GM23338 (cell line): ENCODE data around the gene PLAGL1. TPM values are rescaled to one million over a fixed set of nuclear protein-coding genes. Genes with fewer than 3 reads are reported as not detected.

Experiments used
- ATAC-seq: fragments of 200-7000 bp; cut with Tn5 transposase; 3 replicates; pipeline ENCODE4 v1.9.1; 2020
- DNase-seq: peaks from one replicate; pipeline ENCODE4 v3.0.0-alpha.2; 2015; ENCODE audit warnings: low spot score
- H2AFZ ChIP-seq: fragments of 200-600 bp; sonication (generic); 2 replicates; pipeline ENCODE4 v1.8.0; 2016; ENCODE audit warnings: antibody characterized with exemption, mild to moderate bottlenecking, moderate library complexity
- H3F3A ChIP-seq: fragments of 200-600 bp; sonication (generic); replicated peaks from 2 replicates; pipeline ENCODE4 v1.8.0; 2017; ENCODE audit warnings: antibody characterized with exemption, mixed run types, low read depth
- H3K27ac ChIP-seq: fragments of 200-600 bp; sonication (generic); 2 replicates; pipeline ENCODE4 v1.6.1; 2016; ENCODE audit warnings: low read depth
- H3K27me3 ChIP-seq: fragments of 200-600 bp; sonication (generic); 2 replicates; pipeline ENCODE4 v1.8.0; 2016; ENCODE audit warnings: mild to moderate bottlenecking, mixed run types, moderate library complexity; ENCODE audit not compliant: insufficient read depth
- H3K36me3 ChIP-seq: fragments of 200-600 bp; sonication (generic); 2 replicates; pipeline ENCODE4 v1.8.0; 2016; ENCODE audit warnings: mild to moderate bottlenecking; ENCODE audit not compliant: insufficient read depth
- H3K4me1 ChIP-seq: fragments of 200-600 bp; sonication (generic); 2 replicates; pipeline ENCODE4 v1.8.0; 2016; ENCODE audit warnings: mild to moderate bottlenecking, moderate library complexity; ENCODE audit not compliant: insufficient read depth
- H3K4me2 ChIP-seq: fragments of 200-600 bp; sonication (generic); 2 replicates; pipeline ENCODE4 v1.7.1; 2017; ENCODE audit warnings: mixed run types
- H3K4me3 ChIP-seq: fragments of 200-600 bp; sonication (generic); 2 replicates; pipeline ENCODE4 v1.6.1; 2016; ENCODE audit warnings: mixed run types
- H3K79me2 ChIP-seq: fragments of 200-600 bp; sonication (generic); replicated peaks from 2 replicates; pipeline ENCODE4 v1.8.0; 2017; ENCODE audit warnings: mild to moderate bottlenecking; ENCODE audit not compliant: insufficient read depth
- H3K9me2 ChIP-seq: fragments of 200-600 bp; sonication (generic); 2 replicates; pipeline ENCODE4 v1.8.0; 2017; ENCODE audit not compliant: insufficient read depth
- H4K20me1 ChIP-seq: fragments of 200-600 bp; sonication (generic); replicated peaks from 2 replicates; pipeline ENCODE4 v1.8.0; 2017; ENCODE audit warnings: mild to moderate bottlenecking; ENCODE audit not compliant: insufficient read depth
- H3K27ac Mint-ChIP-seq: 2 replicates; pipeline ENCODE4 v1.8.0; 2020; ENCODE audit warnings: inconsistent platforms, mild to moderate bottlenecking, moderate library complexity, mixed read lengths
- H3K27me3 Mint-ChIP-seq: 3 replicates; pipeline ENCODE4 v1.8.0; 2022; ENCODE audit warnings: low read depth, mild to moderate bottlenecking, moderate library complexity, mixed read lengths, inconsistent platforms; ENCODE audit not compliant: insufficient read depth, poor library complexity
- H3K36me3 Mint-ChIP-seq: 3 replicates; pipeline ENCODE4 v1.8.0; 2021; ENCODE audit warnings: low read depth, mild to moderate bottlenecking, inconsistent platforms, moderate library complexity, mixed read lengths
- H3K4me1 Mint-ChIP-seq: 3 replicates; pipeline ENCODE4 v1.8.0; 2020; ENCODE audit warnings: mild to moderate bottlenecking, inconsistent platforms, mixed read lengths
- H3K4me3 Mint-ChIP-seq: 3 replicates; pipeline ENCODE4 v1.8.0; 2021; ENCODE audit warnings: moderate library complexity, mild to moderate bottlenecking, inconsistent platforms, mixed read lengths
- H3K9me3 Mint-ChIP-seq: 3 replicates; pipeline ENCODE4 v1.8.0; 2020; ENCODE audit warnings: moderate library complexity, mild to moderate bottlenecking, inconsistent platforms, mixed read lengths
- CREB1 ChIP-seq: fragments of 250-450 bp; sonication (Bioruptor Pico); IDR thresholded peaks from 2 replicates; pipeline ENCODE4 v1.5.0; 2020; ENCODE audit warnings: low read depth, mild to moderate bottlenecking, moderate library complexity
- EZH2phosphoT487 ChIP-seq: fragments of 200-600 bp; sonication (generic); IDR thresholded peaks from one replicate; pipeline ENCODE4 v1.8.1; 2018; ENCODE audit warnings: antibody characterized with exemption; ENCODE audit not compliant: unreplicated experiment
- JUNB ChIP-seq: IDR thresholded peaks from one replicate; pipeline ENCODE4 v1.6.1; 2016; ENCODE audit warnings: antibody characterized with exemption; ENCODE audit not compliant: unreplicated experiment
- NANOG ChIP-seq: IDR thresholded peaks from 2 replicates; pipeline ENCODE4 v1.6.1; 2016; ENCODE audit warnings: antibody characterized with exemption, borderline replicate concordance
- POLR2AphosphoS5 ChIP-seq: IDR thresholded peaks from 2 replicates; pipeline ENCODE4 v1.6.1; 2016; ENCODE audit warnings: antibody characterized with exemption, low read depth
- ZNF114 ChIP-seq: fragments of 250-450 bp; sonication (Bioruptor Pico); IDR thresholded peaks from 2 replicates; pipeline ENCODE4 v1.5.0; 2020; ENCODE audit warnings: mild to moderate bottlenecking, moderate library complexity
- ZNF331 ChIP-seq: fragments of 250-450 bp; sonication (Bioruptor Pico); IDR thresholded peaks from 2 replicates; pipeline ENCODE4 v1.5.0; 2020; ENCODE audit warnings: low read depth, mild to moderate bottlenecking, moderate library complexity
- ZNF462 ChIP-seq: fragments of 250-450 bp; sonication (Bioruptor Pico); IDR thresholded peaks from 2 replicates; pipeline ENCODE4 v1.5.0; 2020; ENCODE audit warnings: mild to moderate bottlenecking, moderate library complexity
- polyA plus RNA-seq: library from polyadenylated mRNA; unstranded; fragments of >200 nt; fragmentation: Nextera tagmentation; extraction: Ambion mirVana; gene quantifications from 2 replicates; pipeline ENCODE4 v1.2.1, GENCODE V29; 2016
- total RNA-seq: library from RNA; depleted of rRNA; stranded (reverse); fragments of >200 nt; shearing (Covaris generic); gene quantifications from 2 replicates; pipeline ENCODE4 v1.2.3, GENCODE V29; 2014
- TF ChIP-seq, protein P1 (sequence below): IDR thresholded peaks from 2 replicates; pipeline ENCODE4 v1.6.1; 2016; ENCODE audit warnings: antibody characterized with exemption

PLAGL1 gene
- total and polyA plus RNA-seq, 2 experiments from 2014 or later = 0.90 to 1.7 TPM

- H3K4me3 Mint-ChIP-seq = no peak overlapping the region
- Histone ChIP-seq H3F3A (0 out of 2 replicates have a peak, but pooled peaks cover 3% of the 10 kb centered on the region), H3K4me3 (no peak overlapping the region), H4K20me1 (peaks cover 5% of the 10 kb centered on the region; the same call in 1 of the 2 replicates), H3K9me2 (no peaks in the 10 kb centered on the region), H3K4me2 (no peak overlapping the region), H2AFZ (no peak overlapping the region), H3K27ac (no peak overlapping the region), H3K79me2 (no peaks in the 10 kb centered on the region), H3K4me1 (peaks cover 55% of the 10 kb centered on the region), H3K27me3 (peaks cover 96% of the 10 kb centered on the region), H3K36me3 (no peaks in the 10 kb centered on the region)
- H3K27me3 Mint-ChIP-seq = peaks cover 98% of the 10 kb centered on the region
- DNase-seq (peak; percentile 86), ATAC-seq (peak; percentile 12)
- no peaks in the 10 kb centered on the region for H3K36me3 Mint-ChIP-seq
- TF ChIP-seq NANOG (peak; percentile 26; the same call in 1 of the 2 replicates), ZNF331 (no peak), POLR2AphosphoS5 (peak; percentile 67)
- TF ChIP-seq, protein P1, sequence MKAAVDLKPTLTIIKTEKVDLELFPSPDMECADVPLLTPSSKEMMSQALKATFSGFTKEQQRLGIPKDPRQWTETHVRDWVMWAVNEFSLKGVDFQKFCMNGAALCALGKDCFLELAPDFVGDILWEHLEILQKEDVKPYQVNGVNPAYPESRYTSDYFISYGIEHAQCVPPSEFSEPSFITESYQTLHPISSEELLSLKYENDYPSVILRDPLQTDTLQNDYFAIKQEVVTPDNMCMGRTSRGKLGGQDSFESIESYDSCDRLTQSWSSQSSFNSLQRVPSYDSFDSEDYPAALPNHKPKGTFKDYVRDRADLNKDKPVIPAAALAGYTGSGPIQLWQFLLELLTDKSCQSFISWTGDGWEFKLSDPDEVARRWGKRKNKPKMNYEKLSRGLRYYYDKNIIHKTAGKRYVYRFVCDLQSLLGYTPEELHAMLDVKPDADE = no peak; the same call in 1 of the 2 replicates
- H3K9me3 Mint-ChIP-seq = no peaks in the 10 kb centered on the region
- no peak overlapping the region for H3K27ac Mint-ChIP-seq
- peaks cover 58% of the 10 kb centered on the region for H3K4me1 Mint-ChIP-seq
Measured at GRCh38 chr6:143969077-143969476, 39.0 kb downstream of the PLAGL1 start.

GRCh38 chr6:143967706-143968376 is 40.2 kb downstream of the PLAGL1 start:
- DNase-seq (no peak), ATAC-seq (no peak)
- Histone ChIP-seq H4K20me1 (peaks cover 8% of the 10 kb centered on the region; the same call in 1 of the 2 replicates), H3K27me3 (peaks cover 100% of the 10 kb centered on the region), H2AFZ (no peak overlapping the region), H3K4me3 (no peak overlapping the region), H3K4me2 (no peak overlapping the region), H3K4me1 (peaks cover 59% of the 10 kb centered on the region), H3F3A (0 out of 2 replicates have a peak, but pooled peaks cover 5% of the 10 kb centered on the region), H3K9me2 (no peaks in the 10 kb centered on the region), H3K36me3 (no peaks in the 10 kb centered on the region), H3K27ac (no peak overlapping the region), H3K79me2 (no peaks in the 10 kb centered on the region)
- H3K27ac Mint-ChIP-seq = no peak overlapping the region
- H3K4me3 Mint-ChIP-seq = no peak overlapping the region
- H3K9me3 Mint-ChIP-seq = no peaks in the 10 kb centered on the region
- peaks cover 59% of the 10 kb centered on the region for H3K4me1 Mint-ChIP-seq
- peaks cover 98% of the 10 kb centered on the region for H3K27me3 Mint-ChIP-seq
- no peaks in the 10 kb centered on the region for H3K36me3 Mint-ChIP-seq
- TF ChIP-seq CREB1 (CRISPR knock-in tag) (no peak), POLR2AphosphoS5 (no peak), EZH2phosphoT487 (no peak), ZNF462 (CRISPR knock-in tag) (no peak), JUNB (no peak), ZNF114 (CRISPR knock-in tag) (no peak), NANOG (no peak)
- TF ChIP-seq, protein P1 = no peak
